Upper lobe of left lung (tissue), 4 donors: Measurements from ENCODE around the gene TTLL10.

ENCODE experiments used
- POLR2AphosphoS5 ChIP-seq, 2 donors: sonication (generic); formaldehyde crosslinking; IDR thresholded peaks; one replicate each; pipeline ENCODE4 v1.5.1; 2017; ENCODE audit warnings: antibody characterized with exemption in 2 of 2
- TF ChIP-seq, protein P1 (sequence below), 6 experiments: fragments of 450-650 bp in 4 of 6; fragments of 200-600 bp in 2 of 6; sonication (generic) in 2 of 6; IDR thresholded peaks; one replicate each; pipeline ENCODE4 v1.5.1; 2016 to 2019; ENCODE audit warnings: antibody characterized with exemption in 6 of 6

DNA sequence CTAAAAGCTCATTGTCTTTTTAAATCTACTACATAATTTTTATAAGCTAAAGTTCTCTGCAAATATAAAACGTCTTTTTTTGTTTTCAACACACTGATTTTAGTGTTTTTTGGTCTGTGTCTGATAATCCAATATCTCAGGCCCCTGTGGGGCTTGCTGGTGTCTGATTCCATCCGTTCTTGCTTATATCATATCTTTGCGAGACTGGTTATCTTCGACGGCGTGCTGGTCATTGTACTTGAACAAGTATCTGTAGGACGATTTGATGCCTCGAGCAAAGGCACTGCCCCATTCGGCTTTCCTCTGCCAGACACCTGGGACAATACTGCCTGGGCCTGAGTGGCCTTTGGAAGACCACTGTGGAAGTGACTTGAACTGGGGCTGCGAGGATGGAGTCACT, 18.4 kb upstream of the TTLL10 start:
- TF ChIP-seq, protein P1, sequence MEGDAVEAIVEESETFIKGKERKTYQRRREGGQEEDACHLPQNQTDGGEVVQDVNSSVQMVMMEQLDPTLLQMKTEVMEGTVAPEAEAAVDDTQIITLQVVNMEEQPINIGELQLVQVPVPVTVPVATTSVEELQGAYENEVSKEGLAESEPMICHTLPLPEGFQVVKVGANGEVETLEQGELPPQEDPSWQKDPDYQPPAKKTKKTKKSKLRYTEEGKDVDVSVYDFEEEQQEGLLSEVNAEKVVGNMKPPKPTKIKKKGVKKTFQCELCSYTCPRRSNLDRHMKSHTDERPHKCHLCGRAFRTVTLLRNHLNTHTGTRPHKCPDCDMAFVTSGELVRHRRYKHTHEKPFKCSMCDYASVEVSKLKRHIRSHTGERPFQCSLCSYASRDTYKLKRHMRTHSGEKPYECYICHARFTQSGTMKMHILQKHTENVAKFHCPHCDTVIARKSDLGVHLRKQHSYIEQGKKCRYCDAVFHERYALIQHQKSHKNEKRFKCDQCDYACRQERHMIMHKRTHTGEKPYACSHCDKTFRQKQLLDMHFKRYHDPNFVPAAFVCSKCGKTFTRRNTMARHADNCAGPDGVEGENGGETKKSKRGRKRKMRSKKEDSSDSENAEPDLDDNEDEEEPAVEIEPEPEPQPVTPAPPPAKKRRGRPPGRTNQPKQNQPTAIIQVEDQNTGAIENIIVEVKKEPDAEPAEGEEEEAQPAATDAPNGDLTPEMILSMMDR (IDR thresholded peaks at IDR 0.05): no peak
- TF ChIP-seq POLR2AphosphoS5 (IDR thresholded peaks at IDR 0.05): no peak
